ENCODE results near the gene HACD3. TPM values are rescaled to one million over a fixed set of nuclear protein-coding genes. Genes with fewer than 3 reads are reported as not detected.

The HACD3 gene, protein sequence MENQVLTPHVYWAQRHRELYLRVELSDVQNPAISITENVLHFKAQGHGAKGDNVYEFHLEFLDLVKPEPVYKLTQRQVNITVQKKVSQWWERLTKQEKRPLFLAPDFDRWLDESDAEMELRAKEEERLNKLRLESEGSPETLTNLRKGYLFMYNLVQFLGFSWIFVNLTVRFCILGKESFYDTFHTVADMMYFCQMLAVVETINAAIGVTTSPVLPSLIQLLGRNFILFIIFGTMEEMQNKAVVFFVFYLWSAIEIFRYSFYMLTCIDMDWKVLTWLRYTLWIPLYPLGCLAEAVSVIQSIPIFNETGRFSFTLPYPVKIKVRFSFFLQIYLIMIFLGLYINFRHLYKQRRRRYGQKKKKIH
- 82.5 and 111 TPM in 2 replicates for total RNA-seq

GRCh38 chr15:65530318-65531111, at the start of gene HACD3:
Gene HACD3 (plus strand): TSS chr15:65530463. CDS start chr15:65530632, 169 bp downstream.

DNA sequence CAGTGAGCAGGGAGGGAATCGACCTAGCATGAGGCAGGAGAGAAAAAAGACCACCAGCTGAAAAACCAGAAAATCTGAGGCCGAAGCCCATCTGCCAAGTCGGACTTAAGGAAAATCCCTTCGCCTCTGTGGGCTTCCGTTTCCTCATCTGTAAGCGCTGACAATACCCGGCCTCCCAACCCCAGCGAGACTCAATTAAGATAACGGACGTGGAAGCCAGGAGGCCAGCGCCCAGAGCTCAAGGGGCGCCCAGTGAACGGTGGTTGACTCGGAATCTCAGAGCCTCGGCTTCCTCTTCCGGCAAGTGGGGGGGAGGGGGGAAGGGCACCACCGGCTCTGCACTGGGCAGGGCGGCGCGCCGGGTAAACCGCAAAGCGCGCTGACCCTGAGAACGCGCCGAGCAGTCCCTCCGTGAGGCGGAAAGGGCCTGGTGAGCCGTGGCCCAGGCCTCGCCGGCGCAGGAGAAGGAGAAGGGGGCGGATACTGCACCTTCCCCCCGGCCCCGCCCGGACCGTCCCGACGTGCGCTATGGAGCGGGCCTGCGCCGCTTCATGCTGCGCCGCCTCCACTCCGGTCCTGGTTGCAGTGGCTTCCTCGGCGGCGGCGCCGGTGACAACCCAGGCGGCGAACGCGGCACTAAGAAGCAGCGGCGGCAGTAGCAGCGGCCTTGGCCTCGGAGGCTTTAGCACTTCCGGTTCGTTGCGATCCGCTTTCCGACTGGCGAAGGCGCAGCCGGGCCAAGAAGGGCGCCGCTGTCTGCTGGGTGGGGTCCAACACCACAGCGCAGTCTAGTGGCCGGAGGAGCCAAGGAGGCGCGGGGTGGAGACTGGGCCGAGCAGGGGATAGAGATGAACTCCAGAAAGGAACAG, 13.0 kb upstream of the HACD3 start, which contains the start of gene DPP8:
Gene DPP8 (minus strand): TSS at position 693 of the 869 bp plus-strand sequence. CDS start 5,136 bp downstream, outside the sequence.

DNA sequence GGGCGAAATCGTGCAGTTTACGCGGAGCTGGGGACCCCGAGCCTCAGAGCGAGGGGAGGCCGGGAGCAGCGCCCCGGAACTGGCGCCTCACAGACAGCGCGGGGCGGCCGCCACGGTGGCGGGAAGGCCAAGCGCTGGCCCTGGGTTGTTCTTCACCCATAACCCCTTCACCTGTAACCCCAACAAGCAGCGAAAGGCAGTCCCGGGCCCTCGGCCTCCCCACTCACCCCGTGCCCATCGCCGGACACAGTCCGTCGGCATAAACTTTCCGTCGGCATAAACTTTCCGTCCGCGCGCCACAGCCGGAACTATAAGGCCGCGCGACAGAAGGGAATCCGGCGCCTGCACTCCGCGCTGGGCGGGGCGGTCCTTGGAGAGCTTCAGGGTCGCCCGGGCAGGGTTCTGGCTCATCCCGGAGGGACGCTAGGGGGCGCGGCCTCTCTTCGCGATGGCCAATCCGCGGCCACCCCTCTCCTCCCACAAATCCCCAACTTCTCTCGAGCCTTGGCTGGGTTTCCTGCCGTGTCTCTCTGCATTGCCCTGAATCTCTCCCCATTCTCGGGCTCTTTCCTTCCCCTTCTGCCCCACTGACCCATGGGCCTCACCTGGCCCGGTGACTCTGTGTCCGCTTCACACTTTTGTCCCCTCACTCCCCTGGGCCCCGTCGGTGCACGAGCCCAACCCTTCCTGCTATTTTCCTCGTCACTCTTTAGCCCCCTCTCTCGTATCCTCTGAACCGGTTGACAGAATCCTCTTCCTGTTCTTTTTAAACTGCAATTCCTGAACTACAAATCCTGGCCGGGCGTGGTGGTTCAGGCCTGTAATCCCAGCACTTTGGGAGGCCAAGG, 80.8 kb downstream of the HACD3 start, which contains the start of gene INTS14:
Gene INTS14 (minus strand): TSS at position 261 of the 848 bp plus-strand sequence. CDS start 3,751 bp downstream, outside the sequence.

DNA sequence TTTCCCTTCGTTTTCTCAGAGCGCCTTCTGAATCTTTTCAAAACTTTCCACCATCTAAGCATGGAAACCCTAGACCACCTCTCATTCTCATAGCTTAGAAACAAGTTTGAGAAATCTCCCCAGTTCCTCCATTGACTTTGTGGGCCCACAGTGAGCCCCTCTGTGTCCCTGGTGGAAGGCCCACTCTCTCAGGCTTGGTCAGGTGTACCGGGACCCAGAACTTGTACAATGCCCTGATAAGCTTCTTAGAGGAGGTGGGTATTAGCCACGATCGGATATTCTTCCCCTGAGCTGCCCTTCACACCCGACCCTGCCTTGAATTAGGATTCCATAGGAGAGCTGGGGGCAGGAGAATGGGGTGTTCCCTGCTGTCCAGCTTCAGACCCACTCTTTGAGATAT, 91.4 kb downstream of the HACD3 start, which contains the start of gene SLC24A1:
Gene SLC24A1 (plus strand): TSS at position 301 of the 400 bp plus-strand sequence. CDS start 2,143 bp downstream, outside the sequence.

Other genes with a start within 250 kb of the HACD3 start
- 1.9 and 2.1 TPM in 2 replicates for gene PARP16, start 243.6 kb upstream of the HACD3 start, total RNA-seq
- gene RNU5A-1, start 234.4 kb upstream of the HACD3 start, total RNA-seq: not detected in 2 replicates
- not detected in 2 replicates for gene RNU5B-1, start 225.8 kb upstream of the HACD3 start, total RNA-seq
- gene IGDCC3, start 152.5 kb upstream of the HACD3 start, total RNA-seq: 0.09 TPM in 1 of 2 replicates, not detected in the other
- under 0.01 and 0.09 TPM in 2 replicates for gene IGDCC4, start 107.5 kb upstream of the HACD3 start, total RNA-seq
- gene DPP8, start 12.8 kb upstream of the HACD3 start, total RNA-seq: 63.8 and 73.9 TPM in 2 replicates
- 27.4 and 39.5 TPM in 2 replicates for gene INTS14, start 80.7 kb downstream of the HACD3 start, total RNA-seq
- 19.1 and 31.2 TPM in 2 replicates for gene SLC24A1, start 91.5 kb downstream of the HACD3 start, total RNA-seq